RPMI8226 (cell line): ENCODE measurements around the gene TAS1R3.
A peak's percentile ranks its signal among the peaks of the same experiment; 100 is the strongest.
"Not testable (repeated sequence)": the region's sequence is repeated elsewhere in the genome, so short reads cannot be mapped to it uniquely, and the experiment has no call there.

Experiments
- DNase-seq: peaks from one replicate; pipeline ENCODE4 v3.0.0-alpha.2; 2015

Gene TAS1R3

DNA sequence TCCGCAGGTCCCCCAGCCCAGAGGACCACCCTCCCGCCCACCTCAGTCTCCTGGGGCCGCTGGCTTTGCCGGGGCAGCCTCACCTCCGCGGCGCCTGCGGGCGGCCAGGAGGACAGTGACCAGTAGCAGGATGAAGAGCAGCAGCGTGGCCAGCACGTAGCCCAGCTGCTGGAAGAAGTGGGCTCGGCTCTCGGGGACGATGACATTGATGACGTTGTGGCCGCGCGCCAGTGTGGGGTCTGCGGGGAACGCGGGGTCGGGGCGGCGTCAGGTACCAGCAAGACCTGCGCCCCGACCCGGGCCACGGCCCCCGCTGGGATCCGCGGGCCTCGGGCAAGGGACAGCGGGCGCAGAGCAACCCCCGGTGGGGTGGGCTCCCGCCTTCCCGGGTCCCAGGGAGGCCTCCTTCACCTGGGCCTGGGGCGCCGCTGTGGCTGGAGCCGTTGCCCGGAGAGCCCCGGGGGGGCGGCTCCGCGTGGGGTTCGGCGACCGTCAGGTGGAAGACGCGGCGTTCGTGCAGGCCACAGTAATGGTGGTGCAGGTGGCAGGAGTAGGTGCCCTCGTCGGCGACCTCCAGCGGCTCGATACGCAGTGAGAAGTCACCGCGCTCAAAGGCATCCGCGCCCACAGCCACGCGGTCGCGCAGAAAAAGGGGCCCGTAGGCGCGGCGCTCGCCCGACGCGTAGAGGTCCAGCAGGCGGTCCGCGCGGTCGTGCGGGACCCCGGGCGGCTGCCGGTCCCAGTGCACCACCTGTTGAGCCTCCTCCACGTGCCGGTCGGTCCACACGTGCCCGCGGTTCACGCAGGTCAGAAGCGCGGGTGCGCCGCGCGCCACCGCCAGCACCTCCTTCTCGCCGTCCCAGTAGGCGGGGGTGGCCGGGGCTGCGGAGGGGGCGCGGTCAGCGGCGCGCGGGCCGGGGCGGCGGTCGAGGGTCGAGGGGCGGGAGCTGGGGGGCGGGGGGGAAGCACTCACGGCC is 23.5 kb downstream of the TAS1R3 start:
- DNase-seq, result no peak

DNA sequence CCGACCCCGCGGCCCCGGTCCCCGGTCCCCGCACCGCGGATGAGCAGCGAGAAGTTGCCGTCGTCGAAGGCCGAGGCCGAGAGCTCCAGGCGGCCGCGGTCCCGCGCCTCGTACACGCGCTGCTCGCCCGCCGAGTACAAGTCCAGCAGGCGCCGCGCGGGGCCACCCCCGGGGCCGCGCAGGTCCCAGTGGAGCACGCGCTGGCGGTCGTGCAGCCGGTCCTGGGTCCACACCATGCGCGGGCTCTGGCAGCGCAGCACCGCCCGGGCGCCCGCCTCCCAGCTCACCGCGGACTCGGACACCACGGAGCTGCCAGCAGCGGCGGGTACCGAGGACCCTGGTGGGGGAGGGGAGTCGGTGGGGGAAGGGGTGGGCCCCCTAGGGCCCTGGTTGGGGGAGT is 24.3 kb downstream of the TAS1R3 start:
- no peak for DNase-seq

DNA sequence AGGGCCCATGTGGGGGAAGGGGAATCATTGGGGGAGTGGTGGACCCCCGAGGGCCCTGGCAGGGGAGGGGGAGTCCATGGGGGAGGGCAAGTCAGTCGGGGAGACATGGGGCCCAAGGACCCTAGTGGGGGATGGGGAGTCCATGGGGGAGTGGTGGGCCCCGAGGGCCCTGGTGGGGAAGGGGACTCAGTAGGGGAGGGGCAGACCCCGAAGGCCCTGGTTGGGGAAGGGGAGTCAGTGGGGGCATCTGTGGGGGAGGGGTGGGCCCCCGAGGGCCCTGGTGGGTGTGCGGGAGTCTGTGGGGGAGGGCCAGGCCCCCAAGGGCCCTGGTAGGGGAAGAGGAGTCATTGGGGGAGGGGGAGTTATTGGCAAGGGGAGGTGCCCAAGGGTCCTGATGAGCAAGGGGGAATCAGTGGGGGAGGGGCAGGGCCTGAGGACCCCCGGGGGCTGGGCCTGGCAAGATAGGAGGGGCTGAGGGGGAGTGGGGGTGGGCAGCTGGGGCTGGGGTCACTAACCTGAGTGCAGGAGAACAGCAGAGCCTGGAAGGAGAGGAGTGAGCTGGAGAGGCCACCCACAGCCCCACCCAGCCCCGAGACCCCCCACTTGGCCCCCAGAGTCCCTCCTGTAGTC is 25.2 kb downstream of the TAS1R3 start:
- DNase-seq, result no peak

DNA sequence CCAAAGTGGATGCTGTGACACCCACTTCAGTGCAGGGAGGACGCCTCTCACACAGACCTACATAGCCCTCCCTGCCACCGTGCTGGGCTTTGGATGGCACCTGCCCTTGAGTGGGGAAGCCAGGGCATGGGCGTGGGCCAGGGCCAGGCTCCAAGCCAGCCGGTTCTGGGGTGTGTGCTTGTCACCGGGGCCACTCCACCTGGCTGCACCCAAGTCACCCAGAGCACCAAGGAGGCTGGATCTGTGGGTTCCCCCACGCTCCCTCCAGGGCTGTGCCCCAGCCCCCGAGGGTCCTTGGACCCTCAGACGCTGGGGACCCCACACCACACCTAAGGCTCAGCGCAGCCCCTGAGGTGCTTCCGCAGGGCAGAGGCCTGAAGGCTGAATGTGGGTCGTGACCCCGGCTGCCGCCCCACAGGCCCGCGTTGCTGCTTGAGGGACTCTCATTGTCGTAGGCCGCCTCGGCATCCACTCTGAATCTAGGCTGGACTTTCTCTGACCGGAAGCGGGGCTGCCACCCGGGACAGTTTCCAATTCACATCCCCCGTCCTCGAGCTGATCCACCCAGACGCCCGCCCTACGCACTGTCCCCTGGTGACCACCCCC is 25.8 kb downstream of the TAS1R3 start:
- DNase-seq, result peak; percentile 48

DNA sequence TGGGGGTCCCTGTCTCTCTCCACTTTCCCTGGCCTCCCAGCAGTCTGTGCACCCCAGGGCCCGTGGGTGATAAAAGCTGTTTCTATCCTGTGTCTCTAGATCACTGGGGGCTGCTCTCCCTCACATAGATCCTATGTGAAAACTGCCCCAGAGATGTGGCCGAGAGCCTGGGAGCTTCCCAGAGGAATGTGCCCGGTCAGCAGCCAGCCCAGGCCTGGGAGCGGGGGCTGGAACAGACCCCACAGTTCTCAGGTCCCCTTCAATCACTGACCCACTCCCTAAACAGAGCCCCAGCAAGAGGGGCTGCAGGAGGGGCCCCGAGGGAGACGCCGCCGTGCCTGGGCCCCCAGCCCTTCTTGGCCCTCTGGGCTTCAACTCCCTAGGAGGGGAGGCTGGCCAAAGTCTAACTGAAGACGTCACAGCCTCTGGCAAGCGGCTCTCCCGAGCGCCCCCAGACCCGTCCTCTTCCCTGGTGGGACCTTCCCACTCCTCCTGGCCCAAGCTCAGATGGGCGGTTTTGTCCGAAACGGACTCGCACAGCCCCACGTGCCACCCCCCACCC is 26.9 kb downstream of the TAS1R3 start:
- no peak for DNase-seq

DNA sequence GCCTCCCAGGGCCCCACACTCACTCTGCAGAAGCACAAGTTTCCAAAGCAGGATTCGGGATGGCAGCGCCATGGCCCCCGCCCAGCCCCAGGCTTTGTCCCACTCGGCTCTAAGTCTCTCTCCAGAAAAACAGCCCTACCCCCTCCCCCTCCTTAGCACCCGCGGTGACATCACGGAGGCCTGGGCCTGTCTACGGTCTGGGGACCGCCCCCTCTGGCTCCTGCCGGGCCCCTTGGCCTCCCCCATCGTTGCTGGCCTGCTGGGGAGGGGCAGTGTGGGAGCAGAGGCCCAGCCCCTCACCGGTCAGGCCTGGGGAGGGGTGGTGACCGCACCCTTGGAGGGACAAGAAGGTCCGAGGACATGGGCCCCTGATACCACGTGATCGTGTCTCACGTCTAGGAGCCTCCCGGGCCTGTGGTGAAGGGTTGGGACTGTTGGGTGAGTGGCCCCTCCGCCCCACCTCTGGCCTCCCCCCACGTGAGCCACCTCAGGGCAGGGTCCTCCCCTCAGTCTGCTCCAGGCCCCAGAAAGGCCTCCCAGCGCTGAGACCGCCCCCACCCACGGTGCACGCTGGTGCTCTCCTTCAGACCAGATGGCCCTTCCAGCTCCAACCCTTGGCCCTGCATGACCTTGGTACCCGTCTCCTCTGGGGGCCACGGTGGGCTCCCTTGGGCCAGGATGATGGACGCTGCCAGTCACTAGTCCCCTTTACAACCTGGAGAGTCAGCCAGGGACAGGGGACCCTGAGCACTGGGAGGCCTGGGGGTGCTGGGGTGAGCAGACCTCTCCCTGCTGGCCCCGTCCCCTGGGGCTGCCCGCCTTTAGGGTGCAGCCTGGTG is 27.6 kb downstream of the TAS1R3 start, which contains the start of gene MXRA8:
Gene MXRA8 (minus strand): TSS at position 123 of the 839 bp plus-strand sequence. CDS start 51 bp downstream, at position 72.
- no peak for DNase-seq

DNA sequence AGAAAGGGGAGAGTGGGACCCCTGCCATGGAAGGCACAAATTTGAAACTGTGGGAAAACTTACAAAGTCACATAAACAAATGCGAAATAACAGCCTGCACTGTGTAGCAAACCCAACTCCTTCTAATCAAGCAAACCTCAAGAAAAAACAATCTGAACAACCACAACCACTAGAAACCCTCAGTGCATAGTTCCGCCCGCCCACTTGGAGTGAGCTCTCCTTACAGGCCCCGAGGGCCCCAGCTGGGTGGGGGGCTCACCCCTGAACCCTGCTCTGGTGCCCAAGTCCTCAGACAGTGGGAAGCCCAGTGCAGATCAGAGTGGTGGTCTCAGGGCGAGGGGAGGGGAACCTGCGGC is 28.2 kb downstream of the TAS1R3 start:
- no peak for DNase-seq

DNA sequence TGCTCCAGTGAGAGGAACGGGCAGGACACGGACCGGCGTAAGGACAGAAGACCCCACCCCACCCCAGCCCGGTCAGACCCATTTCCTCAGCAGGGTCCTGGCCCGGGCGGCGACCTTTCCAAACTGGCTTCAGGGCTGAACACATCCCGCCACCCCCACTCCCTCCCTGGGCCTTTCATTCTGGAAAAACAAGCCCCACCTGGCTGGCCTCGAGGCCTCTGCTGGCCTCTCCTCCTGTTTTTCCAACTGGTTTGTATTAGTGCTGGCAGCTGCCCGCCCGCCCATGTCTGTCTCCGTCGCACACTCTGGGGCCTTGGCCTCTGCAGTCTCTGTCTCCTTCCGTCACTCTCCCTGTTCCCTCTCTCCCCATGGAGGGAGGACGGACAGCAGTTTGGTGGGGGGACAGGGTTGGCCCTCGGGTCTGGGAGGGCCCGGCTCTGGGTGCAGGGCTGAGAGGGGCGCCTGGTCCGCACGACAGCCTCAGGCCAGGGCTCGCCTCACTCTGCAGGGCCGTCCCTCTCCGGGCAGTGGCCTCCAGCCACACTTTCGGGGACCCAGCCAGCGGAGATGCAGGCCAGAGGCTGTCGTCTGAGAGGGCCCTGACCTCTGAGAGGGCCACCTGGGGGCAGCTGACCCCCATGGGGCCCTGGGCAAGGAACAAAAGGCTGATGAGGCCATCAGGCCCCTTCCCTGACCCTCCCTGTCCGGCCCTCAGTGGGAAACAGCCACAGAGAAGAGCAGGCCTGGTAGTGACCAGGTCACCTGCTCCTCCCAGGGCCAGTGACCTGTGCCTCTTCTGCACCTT is 28.8 kb downstream of the TAS1R3 start:
- no peak for DNase-seq

DNA sequence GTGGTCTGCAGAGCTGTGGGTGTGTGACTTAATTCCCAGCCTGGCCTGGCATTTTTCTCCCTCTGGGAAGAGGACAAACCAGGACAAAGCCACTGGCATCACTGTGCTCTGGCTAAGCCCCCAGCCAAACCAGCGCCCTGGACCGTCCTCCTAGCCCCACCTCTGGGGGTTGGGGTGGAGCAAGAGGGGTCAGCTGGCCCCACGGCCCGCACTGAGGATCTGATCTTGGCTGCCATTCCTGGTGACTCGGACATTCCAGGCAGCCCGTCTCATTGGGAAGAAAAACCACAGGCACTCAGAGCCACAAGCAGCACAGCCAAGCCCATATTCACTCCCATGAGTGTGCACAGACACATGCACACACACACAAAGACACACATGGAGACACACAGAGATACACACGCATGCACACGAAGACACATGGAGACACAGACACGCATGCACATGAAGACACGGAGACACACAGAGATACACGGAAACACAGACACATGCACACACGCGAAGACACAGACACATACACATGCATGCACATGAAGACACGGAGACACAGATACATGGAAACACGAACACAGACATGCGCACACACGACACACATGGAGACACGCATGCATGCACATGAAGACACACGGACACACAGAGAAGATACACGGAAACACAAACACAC is 29.6 kb downstream of the TAS1R3 start:
- DNase-seq, result no peak

DNA sequence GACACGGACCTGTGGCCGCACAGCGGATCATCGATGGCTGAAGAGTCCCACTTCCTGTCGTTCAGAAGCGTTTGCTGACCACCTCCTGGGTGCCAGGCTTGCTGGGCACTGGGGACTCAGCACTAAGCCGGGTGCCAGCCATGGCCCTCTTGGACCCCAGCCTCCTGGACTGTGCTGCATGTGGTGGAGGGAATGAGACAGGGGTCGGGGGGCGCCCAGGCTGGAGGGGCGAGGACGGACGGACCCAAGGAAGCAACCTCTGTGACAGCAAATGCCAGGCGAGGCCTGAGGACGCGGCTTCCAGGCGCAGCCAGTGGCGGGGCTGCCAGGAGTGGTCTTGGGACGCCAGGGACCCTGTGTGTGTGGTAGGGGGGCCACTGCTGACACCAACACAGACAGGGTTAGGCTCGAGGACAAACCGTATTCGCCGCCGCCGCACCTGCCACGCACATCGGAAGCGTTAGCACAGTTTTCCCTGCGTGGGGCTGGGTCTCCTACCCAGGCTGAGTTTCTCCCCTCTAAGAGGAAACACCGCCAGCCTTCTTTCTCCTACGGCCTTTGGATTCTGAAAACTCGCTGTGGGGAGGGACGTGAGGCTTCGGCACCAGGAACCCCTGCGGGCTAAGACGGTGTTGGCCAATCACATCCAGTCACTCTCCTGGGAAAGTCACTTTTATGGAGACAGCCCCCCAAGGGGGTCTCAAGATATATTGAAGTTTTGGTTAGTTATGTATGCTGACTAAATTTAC is 30.3 kb downstream of the TAS1R3 start:
- DNase-seq, result no peak

DNA sequence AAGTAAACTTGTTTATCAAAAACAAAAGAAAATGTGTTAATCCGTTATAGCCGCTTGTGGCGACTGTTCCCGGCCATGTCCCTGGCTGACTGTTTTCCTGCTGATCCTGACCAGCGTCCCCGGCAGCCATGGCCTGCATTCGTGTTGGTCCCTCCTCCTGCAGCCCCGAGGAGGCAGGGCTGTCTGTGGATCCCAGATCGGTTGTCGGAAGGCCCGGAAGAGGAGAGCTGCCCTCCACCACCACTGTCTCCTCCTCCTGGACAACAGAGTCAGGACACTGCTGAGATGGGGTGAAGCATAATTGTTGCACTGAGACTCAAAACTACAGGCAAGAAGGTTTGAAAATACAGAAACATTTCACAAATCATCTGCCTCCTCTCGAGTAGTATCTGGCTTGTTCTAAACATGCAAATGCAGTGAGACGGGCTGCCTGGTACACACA is 30.9 kb downstream of the TAS1R3 start:
- no peak for DNase-seq

DNA sequence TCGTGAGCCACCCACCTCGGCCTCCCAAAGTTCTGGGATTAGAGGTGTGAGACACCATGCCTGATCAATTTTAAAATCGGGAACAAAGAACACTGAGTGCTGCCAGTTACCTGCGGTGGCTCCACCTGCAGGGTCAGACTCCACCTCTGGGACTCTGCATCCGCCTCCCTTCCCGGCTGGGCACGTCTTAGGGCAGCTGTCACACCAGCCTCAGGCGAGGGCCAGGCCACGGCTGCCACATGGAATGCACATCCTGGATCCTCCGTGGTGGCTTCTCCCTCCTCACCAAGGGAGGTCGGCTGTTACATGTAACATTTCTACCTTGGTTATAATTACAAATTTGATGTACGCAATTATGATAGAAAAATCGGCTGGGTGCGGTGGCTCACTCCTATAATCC is 33.2 kb downstream of the TAS1R3 start:
- DNase-seq, result no peak

DNA sequence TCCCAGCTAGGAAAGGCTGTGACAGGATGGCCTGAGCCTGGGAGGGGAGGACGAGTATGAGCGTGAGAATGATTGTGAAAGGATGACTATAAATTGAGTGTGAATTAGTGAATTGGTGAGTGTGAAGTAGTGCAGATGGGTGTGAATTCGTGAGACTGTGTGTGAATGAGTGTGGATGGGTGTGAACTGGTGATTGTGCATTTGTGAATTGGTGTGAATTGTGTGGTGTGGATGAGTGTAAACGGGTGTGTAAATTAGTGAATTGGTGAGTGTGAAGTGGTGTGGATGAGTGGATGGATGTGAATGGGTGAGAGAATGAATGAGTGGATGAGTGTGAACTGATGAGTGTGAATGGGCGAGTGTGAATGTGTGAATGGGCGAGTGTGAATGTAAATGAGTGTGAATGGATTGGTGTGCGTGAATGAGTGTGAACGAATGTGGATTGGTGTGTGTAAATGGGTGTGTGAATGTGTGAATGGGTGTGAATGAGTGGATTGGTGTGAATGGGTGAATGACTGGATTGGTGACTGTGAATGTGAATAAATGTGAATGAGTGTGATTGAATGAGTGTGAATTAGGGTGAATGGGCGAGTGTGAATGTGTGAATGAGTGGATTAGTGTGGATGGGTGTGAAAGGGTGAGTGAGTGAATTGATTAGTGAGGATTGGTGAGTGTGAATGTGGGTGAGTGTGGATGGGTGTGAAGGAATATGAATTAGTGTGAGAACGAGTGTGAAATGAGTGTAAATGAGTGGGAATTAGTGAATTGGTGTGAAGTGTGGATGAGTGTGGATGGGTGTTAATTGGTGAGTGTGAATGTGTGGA is 35.0 kb downstream of the TAS1R3 start:
- no peak for DNase-seq

DNA sequence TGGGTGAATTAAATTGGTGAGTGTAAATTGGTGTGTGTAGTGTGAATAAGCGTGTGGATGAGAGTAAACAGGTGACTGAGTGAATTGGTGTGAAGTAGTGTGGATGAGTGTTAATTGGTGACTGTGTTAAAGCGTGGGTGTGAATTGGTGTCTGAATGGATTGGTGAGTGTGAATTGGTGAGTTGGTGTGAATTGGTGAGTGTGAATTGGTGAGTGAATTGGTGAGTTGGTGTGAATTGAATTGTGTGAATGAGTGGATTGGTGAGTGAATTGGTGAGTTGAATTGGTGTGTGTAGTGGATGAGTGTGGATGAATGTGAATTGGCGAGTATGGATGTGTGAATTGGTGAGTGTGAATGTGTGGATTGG is 35.6 kb downstream of the TAS1R3 start:
- DNase-seq, result no peak

DNA sequence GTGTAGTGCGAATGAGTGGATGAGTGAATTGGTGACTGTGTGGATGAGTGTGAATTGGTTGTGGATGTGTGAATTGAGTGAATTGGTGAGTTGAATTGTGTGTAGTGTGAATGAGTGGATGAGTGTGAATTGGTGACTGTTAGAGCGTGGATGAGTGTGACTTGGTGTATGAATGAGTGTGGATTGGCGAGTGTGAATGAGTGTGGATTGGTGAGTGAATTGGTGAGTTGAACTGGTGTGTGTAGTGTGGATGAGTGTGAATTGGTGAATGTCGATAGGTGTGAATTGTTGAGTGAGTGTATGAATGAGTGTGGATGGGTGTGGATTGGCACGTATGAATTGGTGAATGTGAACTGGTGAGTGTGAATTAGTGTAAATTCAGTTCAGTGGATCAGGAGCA is 36.2 kb downstream of the TAS1R3 start:
- DNase-seq, result no peak

DNA sequence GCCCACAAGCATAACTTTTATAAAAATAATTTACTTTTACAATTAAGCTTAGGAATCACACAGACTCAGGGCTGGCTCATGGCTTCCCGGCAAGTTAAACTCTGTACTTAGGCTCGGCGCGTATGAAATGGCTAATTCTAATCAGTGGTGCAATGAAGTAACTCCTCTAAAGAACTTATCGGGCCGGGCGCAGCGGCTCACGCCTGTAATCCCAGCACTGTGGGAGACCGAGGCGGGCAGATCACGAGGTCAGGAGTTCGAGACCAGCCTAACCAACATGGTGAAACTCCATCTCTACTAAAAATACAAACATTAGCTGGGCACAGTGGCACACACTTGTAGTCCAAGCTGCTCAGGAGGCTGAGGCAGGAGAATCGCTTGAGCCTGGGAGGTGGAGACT is 39.0 kb downstream of the TAS1R3 start:
- not testable (repeated sequence) for DNase-seq

DNA sequence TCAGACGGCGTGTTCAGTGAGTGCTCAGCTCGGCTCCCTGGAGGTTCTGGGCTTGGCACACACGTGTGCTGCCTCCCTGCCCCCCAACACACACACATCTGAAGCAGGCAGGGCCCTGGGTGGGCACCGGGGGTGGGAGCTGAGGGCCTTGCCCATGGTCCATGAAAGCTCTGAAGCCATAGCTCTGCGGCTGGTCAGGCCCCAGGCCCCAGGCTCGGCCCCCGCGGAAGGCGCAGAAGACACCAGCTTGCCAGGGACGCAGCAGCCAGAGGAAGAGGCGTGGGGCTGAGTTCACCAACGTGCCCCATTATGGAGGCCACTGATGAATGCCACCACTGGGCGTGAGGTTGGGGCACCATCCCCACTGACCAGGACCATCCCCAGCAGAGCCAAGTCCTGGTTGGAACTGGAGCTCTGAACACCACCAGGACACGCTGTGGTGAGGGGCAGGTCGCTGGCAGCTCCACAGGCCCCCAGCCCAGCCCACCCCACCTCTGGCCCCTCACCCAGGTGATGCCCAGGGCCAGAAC is 39.8 kb downstream of the TAS1R3 start:
- no peak for DNase-seq

DNA sequence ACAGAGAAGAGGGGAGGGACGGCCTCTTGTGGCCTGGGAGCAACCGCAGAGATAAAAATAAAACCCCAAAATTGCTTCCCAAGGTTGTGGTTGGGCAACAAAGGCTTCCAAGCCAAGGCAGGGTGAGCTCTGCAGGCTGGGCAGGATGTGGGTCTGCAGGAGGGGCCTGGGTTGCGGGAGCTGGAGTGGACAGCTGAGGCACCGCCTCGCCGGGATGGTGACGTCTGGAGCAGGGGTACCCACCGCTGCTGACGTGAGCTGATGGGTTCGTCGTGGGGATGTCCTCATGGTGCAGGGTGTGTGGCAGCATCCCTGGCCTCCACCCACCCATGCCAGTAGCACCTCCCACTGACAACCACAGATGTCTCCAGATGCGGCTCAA is 40.3 kb downstream of the TAS1R3 start:
- DNase-seq, result peak; percentile 51
